ENCODE measurements around the gene CBLC.

CBLC gene

DNA sequence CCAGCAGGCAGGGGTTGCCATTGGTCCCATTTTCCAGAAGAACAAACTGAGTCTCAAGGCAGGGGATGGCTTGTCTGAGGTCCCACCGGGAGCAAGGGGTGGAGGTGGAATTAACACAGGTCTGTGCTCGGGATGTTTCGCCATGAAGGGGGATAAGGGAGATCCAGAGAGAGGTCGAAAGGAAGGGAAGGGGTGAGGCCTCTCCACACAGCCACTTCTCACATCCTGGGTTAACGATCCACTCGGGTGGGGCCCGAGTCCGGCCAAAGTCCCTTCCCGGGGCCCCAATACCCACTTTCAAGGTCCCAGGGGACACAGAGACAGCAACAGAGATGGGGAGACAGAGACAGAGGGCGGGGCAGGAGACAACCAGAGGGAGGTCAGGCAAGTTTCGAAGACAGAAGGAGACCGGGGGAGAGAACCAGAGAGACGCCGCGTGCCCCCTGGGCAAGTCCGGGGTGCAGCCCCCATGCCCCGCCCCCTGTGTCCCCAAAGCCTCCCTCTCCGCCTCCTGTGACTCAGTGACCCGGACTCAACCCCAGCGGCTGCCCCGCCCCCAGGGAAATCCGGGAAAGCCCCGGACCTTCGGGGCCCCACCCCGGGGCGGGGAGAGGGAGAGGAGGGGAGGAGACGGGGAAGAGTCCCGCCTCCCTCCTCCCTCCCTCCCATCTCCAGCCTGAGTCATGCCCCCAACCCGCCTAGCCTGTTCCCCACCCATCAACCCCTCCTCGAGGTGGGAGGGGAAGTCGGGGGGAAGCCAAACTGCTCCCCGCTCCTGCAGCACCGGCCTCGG lies 30.5 kb upstream of the CBLC start:
- peak; percentile 31 for DNase-seq

DNA sequence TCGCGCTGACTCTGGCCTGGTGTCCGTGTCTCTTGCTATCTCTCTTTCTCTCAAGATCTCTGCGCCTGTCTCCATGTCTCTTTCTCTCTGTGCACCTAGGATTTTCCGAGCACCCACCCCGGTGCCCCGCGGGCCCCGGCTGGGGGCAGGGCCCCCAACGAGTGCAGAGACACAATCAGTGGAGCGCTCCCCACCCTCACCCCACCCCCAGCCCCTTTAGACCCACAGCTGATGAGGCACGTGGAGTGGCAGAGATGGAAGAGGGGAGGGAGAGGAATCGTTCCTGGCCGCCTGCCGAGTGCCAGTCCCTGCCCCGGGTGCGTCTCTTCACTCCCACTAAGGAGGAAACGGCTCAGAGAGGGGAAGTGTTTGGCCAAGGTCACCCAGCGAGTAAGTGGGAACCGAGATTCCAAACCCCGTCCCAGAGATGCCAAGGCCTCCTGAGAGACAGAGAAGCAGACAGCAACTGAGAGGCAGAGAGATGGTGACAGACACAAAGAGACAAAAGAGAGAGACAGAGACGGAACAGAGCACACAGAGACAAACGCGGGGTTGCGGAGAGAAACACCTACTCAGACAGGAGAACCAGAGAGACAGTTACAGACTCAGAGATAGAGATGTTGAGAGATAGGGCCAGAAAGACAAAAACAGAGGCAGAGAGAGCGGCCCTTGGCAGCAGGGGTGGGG lies 29.8 kb upstream of the CBLC start:
- DNase-seq, result peak; percentile 63

DNA sequence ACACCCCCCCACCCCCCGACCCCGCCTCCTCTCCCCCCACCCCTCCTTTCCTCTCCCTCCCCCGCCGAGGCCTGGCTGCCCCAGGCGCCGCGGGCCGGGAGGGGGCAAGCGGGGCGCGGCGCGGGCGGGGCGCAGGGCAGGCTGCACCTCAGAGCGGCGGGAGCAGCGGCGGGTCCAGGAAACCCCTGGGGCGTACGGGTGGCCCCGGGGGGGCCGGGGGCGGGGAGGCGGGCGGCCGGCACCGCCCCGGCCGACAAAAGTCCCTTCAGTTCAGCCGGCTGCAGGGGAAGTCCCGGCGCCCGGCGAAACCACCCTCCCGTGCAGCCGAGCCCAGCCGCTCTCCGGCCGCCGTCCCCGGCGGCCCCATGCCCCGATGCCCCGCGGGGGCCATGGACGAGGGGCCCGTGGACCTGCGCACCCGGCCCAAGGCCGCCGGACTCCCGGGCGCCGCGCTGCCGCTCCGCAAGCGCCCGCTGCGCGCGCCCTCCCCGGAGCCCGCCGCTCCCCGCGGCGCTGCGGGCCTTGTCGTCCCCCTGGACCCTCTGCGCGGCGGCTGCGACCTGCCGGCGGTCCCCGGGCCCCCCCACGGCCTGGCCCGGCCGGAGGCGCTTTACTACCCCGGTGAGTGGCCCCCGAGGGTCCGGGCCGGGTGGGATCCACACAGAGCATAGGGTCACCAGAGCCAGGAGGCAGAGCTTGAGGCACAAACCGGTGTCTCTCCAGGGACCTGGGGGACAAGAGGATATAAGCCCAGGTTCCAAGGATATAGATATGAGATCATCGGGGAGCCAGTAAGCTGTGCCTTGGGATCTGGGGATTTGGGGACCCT lies 29.1 kb upstream of the CBLC start, which contains the start of gene BCL3:
BCL3 (plus strand) TSS at position 283 of the 829 bp plus-strand sequence; CDS start at position 366, 83 bp downstream.
- no peak for DNase-seq

DNA sequence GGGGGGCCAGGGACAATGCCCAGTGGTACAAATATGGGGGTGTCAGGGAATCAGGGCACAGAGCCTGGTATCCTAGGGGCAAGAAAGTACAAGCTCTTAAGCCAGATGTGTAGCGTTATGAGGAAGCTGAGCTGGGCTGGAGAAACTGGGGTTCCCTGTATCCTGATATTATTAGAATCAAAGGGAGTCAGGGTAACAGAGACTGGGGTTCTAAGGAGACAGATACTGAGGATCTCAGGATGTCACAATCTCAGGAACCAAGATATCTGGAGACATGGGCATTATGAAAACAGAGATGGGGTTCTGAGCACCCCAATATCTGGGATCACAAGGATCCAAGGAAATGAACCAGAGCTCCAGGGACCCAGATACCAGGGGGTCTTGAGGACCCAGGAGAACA lies 28.4 kb upstream of the CBLC start:
- no peak for DNase-seq

DNA sequence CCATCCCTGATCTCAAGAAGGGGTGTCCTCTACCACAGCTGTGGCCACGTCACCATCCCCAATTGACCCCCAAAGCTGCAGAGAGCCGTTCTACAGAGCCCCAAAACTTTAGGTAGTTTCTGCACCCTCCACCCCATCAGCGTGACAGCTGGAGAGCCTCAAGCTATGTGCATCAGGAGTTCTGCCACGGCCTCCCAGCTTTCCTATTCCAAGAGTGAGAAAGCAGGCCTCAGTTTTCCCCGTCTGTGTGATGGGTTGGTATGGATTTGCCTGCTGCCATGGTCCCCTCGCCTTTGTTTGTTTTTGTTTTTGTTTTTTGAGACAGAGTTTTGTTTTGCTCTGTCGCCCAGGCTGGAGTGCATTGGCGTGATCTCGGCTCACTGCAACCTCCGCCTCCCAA lies 27.7 kb upstream of the CBLC start:
- DNase-seq, result no peak

DNA sequence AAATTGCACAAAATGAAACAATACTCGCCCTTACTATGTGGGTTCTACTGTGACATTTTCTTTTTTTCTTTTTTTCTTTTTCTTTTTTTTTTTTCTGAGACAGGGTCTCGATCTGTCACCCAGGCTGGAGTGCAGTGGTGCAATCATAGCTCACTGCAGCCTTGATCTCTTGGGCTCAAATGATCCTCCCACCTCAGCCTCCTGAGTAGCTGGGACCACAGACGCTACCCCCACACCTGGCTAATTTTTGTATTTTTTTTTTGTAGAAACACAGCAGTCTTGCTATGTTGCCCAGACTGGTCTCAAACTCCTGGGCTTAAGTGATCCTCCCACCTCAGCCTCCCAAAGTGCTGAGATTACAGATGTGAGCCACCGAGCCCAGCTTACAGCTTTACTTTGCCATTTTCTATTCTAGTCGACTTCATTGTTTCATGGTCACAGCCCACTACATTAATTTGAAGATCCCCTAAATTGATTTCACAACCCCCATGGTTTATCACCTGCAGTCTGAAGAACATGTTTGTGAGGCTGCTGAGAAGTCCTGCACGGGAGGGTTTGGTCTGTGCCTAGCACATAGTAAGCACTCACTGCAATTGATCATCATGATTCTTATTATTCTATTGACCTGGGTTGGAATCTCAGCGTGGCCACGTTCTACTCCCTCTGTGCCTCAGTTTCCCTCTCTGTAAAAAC lies 25.4 kb upstream of the CBLC start:
- DNase-seq, result no peak

DNA sequence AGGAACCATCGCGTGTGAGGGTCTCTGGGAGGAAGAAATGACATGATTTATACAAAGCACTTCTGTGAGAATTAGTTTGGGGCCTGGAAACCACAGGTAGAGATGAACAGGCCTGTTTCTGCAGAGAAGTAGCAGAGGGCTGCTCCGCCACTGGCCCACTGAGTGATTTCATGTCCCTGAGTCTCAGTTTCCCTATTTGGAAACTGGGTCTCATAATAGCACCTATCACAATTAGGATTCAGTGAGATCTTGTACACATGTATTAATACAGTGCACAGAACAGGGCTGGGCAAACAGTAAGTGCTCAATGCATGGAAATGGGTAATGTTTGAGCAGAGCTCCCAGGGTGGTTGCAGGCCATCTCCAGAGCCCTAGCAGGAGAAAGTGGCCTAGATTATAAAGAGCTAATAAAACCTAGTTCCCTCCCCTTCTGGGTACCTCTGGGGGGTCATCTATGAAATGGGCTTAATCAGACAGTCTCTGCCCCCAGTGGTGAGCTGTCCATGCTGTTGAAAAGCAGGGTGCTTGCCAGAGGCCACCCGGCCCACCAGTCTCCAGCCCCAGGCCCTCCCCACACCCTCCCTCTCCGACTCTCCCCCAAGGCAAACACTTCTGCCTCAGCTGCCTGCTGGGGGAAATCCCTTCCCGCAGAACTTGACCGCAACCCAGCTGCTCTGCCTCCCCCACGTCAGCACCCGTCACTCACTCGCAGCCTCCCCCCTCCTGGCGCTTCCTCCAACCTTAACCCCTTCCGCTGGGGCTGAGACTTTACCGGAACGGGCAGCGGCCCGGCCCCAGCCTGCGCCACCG lies 24.7 kb upstream of the CBLC start:
- no peak for DNase-seq

DNA sequence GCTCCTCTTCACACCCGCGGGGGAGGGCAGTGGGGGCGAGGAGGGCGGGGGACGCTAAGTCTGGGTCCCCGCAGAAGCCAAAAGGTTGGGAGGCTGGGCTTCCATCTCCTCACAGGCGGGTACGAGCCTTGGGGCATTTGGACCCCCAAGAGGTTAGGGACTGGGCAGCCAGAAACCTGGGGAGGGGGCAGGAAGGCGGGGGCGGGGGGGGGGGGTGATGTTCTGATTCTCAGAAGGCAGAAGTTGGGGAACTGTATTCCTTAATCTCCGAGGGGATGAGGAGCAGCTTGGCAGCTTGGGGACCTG lies 24.1 kb upstream of the CBLC start:
- no peak for DNase-seq

DNA sequence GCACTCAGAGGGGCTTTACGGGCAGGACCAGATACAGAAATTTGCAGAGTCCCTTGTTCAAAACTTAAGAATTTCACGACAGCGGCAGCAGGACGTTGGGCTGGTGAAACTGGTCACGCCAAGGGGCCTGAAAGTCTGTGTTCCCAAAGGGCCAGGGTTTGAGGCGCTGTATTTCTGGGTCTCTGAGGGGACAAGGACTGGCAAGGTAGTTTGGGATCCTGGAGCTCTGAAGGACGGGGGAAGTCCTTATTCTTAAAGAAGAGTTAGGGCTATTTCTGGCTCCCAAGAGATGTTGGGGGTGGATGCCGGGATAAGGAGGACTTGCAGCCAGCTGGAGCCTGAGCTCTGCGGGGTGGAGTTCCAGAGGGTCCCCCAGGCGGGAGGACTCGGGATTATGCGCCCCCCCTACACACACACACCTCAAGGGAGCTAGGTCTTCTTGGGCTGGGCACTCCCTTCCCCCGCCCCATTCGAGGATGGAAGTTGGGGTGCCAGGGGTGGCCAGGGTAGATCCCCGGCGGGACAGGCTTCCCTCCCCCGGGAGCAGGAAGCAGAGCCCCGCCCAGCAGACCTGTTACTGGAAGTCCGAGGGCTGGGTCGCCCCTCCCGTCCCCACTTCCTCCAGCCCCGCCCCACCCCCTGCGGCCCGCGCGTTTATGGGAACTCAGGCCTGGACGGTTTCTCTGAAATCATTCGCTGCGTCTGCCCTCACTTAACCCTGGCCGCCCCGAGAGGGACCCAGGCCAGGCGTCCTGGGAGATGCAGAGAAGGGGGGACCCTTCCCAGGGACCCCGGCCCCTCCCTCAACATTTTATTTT lies 23.5 kb upstream of the CBLC start:
- DNase-seq, result no peak

DNA sequence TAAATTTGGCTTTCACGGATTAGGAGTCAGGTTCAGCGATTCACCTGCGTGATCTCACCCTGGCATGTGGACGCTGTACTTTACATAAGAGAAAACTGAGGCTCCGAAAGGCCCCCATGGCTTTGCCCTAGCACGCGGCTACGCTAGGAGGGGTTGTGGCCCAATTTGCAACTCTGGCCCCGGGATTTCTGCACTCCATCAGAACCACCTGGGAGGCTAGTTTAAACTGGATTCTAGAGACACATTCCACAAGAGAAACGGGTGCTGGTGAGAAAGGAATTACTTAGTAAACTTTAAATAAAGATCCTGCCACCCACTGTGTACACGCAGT lies 23.0 kb upstream of the CBLC start:
- no peak for DNase-seq

DNA sequence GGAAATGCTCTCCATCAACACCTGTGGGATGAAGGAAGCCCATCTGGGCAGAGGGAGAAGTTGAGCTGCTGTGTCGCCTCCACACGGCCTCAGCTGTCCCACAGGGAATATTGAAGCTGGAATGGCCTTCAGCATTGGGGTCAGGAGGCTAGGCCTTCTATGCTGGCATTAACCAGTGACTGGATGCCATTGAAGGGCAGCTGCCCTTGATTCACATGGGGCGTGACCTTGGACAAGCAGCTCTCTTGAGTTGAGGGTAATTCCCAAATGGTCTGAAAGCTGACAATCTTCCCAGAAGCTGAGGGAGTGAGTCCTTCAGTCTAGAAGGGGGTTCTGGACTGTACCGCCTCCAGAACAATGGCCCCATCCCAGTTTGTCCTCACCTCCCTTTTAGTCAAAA lies 22.5 kb upstream of the CBLC start:
- no peak for DNase-seq

DNA sequence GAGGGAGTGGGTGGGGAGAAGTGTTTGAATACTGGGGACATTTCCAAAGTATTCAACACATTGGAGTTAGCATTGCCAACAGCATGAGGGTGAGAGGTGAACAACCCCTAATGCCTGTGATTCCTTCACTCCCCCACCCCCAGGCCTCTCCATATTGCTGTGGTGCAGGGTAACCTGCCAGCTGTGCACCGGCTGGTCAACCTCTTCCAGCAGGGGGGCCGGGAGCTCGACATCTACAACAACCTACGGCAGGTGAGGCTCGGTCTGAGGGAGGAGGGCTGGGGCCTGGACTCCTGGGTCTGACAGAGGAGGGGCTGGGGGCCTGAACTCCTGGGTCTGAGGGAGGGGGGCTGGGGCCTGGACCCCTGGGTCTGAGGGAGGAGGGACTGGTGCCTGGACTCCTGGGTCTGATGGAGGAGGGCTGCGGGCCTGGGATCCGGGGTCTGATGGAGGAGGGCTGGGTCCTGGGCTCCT lies 21.6 kb upstream of the CBLC start:
- no peak for DNase-seq

DNA sequence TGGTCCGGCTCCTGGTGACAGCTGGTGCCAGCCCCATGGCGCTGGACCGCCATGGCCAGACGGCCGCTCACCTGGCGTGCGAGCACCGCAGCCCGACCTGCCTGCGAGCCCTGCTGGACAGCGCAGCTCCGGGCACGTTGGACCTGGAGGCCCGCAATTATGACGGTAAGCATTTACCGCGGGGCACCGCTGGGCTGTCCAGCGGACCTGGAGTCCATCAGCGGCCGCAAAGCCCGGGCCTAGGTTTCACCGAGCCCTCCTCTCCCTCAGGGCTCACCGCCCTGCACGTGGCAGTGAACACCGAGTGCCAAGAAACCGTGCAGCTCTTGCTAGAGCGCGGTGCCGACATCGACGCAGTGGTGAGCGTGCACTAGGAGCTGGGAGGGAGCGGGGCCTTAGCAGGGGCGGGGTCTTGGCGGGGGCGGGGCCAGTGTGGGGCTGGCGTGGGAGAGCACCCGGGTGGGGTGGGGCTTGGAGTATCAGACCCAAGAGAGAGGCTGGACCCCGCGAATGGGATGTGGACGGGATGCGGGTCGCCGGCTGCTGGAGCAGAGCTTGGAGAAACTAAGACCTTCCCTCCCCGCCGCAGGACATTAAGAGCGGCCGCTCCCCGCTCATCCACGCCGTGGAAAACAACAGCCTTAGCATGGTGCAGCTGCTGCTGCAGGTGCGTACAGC lies 20.5 kb upstream of the CBLC start:
- no peak for DNase-seq

DNA sequence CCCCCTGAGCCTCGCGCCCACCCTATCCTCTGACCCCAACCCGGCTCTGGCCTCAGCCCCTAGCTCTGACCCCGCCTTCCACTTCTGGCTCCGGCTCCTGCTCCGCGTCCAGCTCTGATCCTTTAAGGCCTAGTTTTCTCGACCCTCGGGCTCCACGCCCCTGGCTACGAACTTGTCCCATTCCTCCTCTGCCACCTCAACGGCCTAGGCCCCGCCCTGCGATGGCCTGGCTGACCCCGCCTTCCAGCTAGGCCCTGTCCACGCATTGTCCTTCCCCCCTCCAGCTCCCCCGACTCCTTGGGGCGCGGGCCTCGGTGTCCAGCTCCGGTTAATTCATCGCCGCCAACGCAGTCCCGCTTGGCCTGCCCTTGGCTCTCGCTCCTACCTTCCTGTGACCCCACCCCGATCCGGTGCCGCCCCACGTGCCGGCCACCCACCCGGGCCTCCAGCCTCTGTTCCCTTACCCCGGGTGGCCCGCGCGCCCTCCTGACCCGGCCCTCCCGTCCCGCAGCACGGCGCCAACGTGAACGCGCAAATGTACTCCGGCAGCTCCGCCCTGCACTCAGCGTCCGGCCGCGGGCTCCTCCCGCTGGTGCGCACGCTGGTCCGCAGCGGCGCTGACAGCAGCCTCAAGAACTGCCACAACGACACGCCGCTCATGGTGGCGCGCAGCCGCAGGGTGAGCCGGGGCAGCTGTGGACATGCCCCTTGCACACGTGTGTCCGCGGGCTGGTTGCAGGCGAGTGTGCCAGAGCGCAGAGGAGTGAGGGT lies 19.8 kb upstream of the CBLC start:
- DNase-seq, result no peak

DNA sequence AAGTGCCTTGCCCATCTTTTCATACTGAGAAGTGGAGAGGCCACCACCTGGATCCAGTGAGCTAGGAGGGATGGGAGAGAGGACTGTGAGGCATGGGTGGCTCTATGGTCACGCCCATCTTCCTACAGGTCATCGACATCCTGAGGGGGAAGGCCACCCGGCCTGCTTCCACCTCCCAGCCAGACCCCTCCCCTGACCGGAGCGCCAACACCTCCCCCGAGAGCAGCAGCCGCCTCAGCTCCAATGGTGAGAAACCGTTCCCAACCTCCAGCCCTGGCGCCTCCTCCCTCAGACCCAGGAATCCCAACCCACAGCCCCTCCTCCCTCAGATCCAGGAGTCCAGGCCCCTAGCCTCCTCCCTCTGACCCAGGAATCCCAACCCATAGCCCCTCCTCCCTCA lies 19.1 kb upstream of the CBLC start:
- DNase-seq, result no peak

DNA sequence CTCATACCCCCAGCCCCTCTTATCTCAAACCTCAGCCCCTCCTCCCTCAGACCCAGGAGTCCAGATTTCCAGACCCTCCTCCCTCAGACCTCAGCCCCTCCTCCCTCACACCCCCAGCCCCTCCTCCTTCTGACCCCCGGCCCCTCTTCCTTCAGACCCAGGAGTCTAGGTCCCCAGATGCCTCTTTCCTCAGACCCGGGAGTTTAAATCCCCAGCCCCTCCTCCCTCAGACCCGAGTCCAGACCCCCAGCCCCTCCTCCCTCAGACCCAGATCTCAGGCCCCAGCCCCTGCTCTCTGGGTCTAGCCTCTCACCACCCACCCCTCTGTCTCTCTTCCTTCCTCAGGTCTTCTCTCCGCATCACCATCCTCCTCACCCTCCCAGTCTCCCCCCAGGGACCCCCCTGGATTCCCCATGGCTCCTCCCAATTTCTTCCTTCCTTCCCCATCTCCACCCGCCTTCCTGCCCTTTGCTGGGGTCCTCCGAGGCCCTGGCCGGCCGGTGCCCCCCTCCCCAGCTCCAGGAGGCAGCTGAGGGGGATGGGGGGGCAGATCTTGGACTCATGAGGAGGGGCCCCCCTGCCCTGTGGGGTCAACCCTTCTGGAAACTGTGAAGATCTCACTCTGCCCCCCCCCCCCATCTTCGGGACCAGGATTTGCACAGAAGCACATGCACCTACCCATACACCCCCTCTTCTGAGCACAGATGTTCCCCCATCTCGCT lies 18.4 kb upstream of the CBLC start:
- DNase-seq, result no peak

DNA sequence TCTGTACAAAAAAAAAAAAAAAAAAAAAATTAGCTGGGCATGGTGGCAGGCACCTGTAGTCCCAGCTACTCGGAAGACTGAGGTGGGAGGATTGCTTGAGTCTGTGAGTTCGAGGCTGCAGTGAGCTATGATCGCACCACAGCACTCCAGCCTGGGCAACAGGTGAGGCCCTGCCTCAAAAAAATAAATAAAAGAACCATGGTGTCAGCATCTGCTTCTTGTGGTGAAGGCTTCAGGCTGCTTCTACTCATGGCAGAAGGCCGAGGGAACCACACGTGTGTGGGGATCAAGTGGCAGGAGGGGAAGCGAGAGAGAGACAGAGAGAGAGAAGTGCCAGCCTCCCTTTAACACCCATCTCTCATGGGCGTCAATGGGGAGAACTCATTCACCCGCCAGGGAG lies 15.7 kb upstream of the CBLC start:
- no peak for DNase-seq

DNA sequence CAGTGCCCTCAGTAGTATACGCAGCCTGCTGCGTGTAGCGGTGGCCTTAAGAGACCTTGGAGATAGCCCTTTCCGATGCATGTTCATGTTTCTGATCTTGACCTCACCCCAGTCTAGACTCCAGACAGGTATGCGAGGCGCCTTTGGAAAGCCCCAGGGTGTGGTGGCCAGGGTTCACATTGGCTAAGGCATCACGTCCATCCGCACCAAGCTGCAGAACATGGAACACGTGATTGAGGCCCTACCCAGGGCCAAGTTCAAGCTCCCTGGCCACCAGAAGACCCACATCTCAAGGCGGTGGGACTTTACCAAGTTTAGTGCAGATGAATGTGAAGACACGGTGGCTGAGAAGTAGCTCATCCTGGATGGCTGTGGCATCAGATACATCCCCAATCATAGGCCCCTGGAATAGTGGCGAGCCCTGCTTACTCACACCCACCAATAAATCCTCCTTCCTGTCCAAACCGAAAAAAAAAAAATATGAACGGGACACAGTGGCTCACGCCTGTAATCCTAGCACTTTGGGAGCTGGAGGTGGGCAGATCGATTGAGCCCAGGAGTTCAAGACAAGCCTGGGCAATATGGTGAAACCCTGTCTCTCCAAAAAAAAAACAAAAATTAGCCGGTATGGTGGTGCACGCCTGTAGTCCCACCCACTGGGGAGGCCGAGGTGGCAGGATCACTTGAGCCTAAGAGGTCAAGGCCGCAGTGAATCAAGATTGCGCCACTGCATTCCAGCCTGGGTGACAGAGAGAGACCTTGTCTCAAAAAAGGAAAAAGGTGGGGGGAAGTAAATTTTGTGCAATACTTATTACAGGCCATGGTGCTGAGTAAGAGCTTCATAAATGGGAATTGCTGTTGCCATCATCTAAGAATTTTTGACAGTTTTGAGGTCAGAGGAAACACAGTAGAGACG lies 12.4 kb upstream of the CBLC start:
- no peak for DNase-seq
